Panc1 (cell line): ENCODE measurements around the gene KCNMA1. TPM values are rescaled to one million over a fixed set of nuclear protein-coding genes. Genes with fewer than 3 reads are reported as not detected.

ENCODE experiments used
- ATAC-seq: fragments of 200-7000 bp; cut with Tn5 transposase; 2 replicates; pipeline ENCODE4 v1.9.1; 2020; ENCODE audit warnings: mild to moderate bottlenecking, moderate library complexity
- BruUV-seq: library from RNA; stranded (reverse); fragments of 400-500 nt; replicated peaks from 2 replicates; lab custom pipeline; 2021; lab: Mats Ljungman, UMichigan
- CTCF ChIA-PET: fragments of 300-600 bp; sonication (Branson Sonifier 250); formaldehyde crosslinking; loops from one replicate; lab custom pipeline; 2022; ENCODE audit warnings: antibody characterized with exemption; lab: Charles Lee
- POLR2A ChIA-PET: fragments of 300-600 bp; sonication (Branson Sonifier 250); formaldehyde crosslinking; loops from one replicate; lab custom pipeline; 2022; ENCODE audit warnings: antibody characterized with exemption; lab: Charles Lee
- DNase-seq: peaks from one replicate; pipeline ENCODE4 v3.0.0-alpha.2; 2010; ENCODE audit warnings: low read depth, low spot score
- H3K27ac ChIP-seq: 2 replicates; pipeline ENCODE4 v1.5.1; 2011; ENCODE audit warnings: mild to moderate bottlenecking, low read length, inconsistent platforms
- H3K27me3 ChIP-seq: fragments of 200-500 bp; sonication (Bioruptor generic); 2 replicates; pipeline ENCODE4 v1.6.0; 2014; ENCODE audit warnings: low read length, inconsistent platforms; ENCODE audit not compliant: control insufficient read depth, insufficient read depth
- H3K36me3 ChIP-seq: fragments of 200-500 bp; sonication (Bioruptor generic); 2 replicates; pipeline ENCODE4 v1.5.1; 2014; ENCODE audit warnings: inconsistent platforms, mild to moderate bottlenecking, low read length, moderate library complexity; ENCODE audit not compliant: control insufficient read depth, insufficient read depth
- H3K4me1 ChIP-seq: 2 replicates; pipeline ENCODE4 v1.5.1; 2011; ENCODE audit warnings: inconsistent platforms, mild to moderate bottlenecking, low read length, moderate library complexity; ENCODE audit not compliant: control insufficient read depth, insufficient read depth
- H3K4me3 ChIP-seq, 2 experiments: 2 replicates each; pipeline ENCODE4 v1.5.1; 2011 to 2012; ENCODE audit warnings: low read depth in 2 of 2, low read length in 2 of 2, mild to moderate bottlenecking in 2 of 2, inconsistent platforms in 1 of 2, moderate library complexity in 1 of 2
- H3K9me3 ChIP-seq: fragments of 200-500 bp; sonication (Bioruptor generic); 2 replicates; pipeline ENCODE4 v1.5.1; 2014; ENCODE audit warnings: low read depth, mild to moderate bottlenecking, inconsistent platforms, low read length, moderate library complexity; ENCODE audit not compliant: control insufficient read depth, insufficient read depth
- POLR2AphosphoS5 ChIP-seq: IDR thresholded peaks from 2 replicates; pipeline ENCODE4 v1.6.1; 2012; ENCODE audit warnings: mild to moderate bottlenecking, low read depth, low read length, moderate library complexity
- SIN3A ChIP-seq: IDR thresholded peaks from 2 replicates; pipeline ENCODE4 v1.6.1; 2012; ENCODE audit warnings: low read depth, mild to moderate bottlenecking, low read length, moderate library complexity, borderline replicate concordance; ENCODE audit not compliant: insufficient read depth
- TCF7L2 ChIP-seq: IDR thresholded peaks from 2 replicates; pipeline ENCODE4 v1.6.1; 2011; ENCODE audit warnings: mild to moderate bottlenecking, low read depth, low read length, inconsistent platforms
- in situ Hi-C: cut with HindIII; loops from 2 replicates; pipeline ENCODE4 v1.10.0; 2016; ENCODE audit warnings: low sequenced_read_pairs, low pct_unique_long_range_greater_than_20kb
- intact Hi-C: fragments of 100-400 bp; cut with micrococcal nuclease; formaldehyde crosslinking; loops from one replicate; pipeline ENCODE4 v1.10.0; 2022; ENCODE audit not compliant: unreplicated experiment
- total RNA-seq: library from RNA; stranded (reverse); gene quantifications from one replicate; pipeline ENCODE4 v1.2.1, GENCODE V29; 2021; ENCODE audit not compliant: unreplicated experiment
- TF ChIP-seq, protein P1 (sequence below), 2 experiments: IDR thresholded peaks; 2 replicates each; pipeline ENCODE4 v1.6.1; 2011 to 2012; ENCODE audit warnings: low read depth in 2 of 2, control low read depth in 1 of 2, low read length in 1 of 2, mild to moderate bottlenecking in 1 of 2, moderate library complexity in 1 of 2; ENCODE audit not compliant: insufficient read depth in 1 of 2
- TF ChIP-seq, protein P2 (sequence below): fragments of 450-650 bp; IDR thresholded peaks from 2 replicates; pipeline ENCODE4 v1.5.1; 2017; ENCODE audit warnings: mild to moderate bottlenecking

Gene KCNMA1
- total RNA-seq, 1 experiment from 2014 or later = 91.9 TPM

DNA sequence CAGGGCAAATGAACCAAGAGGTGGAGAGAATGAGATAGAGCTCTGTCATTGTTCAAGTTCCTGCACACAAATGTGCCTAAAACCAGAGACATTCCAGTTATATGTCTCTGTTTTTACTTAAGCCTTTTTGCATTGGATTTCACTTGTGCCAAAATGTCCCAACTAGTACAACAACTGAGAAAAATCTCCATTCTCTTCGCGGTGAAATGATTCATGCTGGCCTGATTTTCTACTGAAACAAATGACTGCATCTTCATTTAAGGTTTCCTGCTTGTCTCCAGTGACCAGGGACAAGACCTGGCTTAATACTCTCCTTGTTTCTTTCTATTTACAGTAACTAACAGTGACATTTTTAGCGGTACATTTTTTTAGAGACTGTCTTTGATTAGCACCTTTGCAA lies 714.9 kb downstream of the KCNMA1 start:
- intact Hi-C loops (no loop called here), in situ Hi-C loops (no loop called here)
- BruUV-seq = no TSS peak
- H3K27ac ChIP-seq = no peak overlapping the region
- CTCF ChIA-PET = no interaction called here
- H3K4me1 ChIP-seq = no peaks in the 10 kb centered on the region
- no peaks in the 10 kb centered on the region for H3K9me3 ChIP-seq
- POLR2A ChIA-PET = no interaction called here
- no peaks in the 10 kb centered on the region for H3K27me3 ChIP-seq
- no peak for TF ChIP-seq TCF7L2
- no peak for TF ChIP-seq POLR2AphosphoS5
- TF ChIP-seq, protein P1, sequence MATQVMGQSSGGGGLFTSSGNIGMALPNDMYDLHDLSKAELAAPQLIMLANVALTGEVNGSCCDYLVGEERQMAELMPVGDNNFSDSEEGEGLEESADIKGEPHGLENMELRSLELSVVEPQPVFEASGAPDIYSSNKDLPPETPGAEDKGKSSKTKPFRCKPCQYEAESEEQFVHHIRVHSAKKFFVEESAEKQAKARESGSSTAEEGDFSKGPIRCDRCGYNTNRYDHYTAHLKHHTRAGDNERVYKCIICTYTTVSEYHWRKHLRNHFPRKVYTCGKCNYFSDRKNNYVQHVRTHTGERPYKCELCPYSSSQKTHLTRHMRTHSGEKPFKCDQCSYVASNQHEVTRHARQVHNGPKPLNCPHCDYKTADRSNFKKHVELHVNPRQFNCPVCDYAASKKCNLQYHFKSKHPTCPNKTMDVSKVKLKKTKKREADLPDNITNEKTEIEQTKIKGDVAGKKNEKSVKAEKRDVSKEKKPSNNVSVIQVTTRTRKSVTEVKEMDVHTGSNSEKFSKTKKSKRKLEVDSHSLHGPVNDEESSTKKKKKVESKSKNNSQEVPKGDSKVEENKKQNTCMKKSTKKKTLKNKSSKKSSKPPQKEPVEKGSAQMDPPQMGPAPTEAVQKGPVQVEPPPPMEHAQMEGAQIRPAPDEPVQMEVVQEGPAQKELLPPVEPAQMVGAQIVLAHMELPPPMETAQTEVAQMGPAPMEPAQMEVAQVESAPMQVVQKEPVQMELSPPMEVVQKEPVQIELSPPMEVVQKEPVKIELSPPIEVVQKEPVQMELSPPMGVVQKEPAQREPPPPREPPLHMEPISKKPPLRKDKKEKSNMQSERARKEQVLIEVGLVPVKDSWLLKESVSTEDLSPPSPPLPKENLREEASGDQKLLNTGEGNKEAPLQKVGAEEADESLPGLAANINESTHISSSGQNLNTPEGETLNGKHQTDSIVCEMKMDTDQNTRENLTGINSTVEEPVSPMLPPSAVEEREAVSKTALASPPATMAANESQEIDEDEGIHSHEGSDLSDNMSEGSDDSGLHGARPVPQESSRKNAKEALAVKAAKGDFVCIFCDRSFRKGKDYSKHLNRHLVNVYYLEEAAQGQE (IDR thresholded peaks at IDR 0.05; ENCODE audit: insufficient read depth in 1 of 2, low read depth in 2 of 2, low read length in 1 of 2) = no peak
- TF ChIP-seq SIN3A = no peak
- TF ChIP-seq, protein P2, sequence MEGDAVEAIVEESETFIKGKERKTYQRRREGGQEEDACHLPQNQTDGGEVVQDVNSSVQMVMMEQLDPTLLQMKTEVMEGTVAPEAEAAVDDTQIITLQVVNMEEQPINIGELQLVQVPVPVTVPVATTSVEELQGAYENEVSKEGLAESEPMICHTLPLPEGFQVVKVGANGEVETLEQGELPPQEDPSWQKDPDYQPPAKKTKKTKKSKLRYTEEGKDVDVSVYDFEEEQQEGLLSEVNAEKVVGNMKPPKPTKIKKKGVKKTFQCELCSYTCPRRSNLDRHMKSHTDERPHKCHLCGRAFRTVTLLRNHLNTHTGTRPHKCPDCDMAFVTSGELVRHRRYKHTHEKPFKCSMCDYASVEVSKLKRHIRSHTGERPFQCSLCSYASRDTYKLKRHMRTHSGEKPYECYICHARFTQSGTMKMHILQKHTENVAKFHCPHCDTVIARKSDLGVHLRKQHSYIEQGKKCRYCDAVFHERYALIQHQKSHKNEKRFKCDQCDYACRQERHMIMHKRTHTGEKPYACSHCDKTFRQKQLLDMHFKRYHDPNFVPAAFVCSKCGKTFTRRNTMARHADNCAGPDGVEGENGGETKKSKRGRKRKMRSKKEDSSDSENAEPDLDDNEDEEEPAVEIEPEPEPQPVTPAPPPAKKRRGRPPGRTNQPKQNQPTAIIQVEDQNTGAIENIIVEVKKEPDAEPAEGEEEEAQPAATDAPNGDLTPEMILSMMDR = no peak
- no peaks in the 10 kb centered on the region for H3K36me3 ChIP-seq
- ATAC-seq (no peak), DNase-seq (no peak)
- no peak overlapping the region for H3K4me3 ChIP-seq

DNA sequence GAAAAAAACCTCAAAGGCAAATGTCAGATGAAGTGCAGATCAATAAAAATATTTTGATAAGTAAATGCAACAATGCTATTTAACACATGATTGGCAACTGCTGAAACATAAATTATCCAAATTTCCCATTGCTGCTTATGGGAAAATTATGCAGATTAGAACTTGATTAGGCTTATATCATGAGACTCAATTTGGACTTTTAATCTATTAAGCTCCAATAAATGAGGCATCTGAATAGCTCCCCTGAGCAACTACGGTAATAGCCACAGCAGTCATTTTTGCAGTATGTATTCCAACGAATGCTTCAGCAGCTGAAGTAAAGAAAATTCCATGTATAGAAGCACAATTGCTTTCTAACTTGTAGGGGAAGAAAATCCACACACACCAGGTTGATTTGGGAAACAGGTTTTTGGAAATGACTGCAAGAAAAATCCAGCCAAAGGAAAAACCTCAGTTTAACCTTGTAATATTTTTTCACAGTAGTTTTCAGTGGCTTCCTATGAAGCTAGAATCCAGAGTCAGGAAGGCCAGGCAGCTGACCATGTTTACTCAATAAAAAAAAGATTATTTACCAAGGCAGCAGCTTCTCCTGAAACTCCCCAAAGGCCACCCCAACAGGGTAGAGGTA lies 716.1 kb downstream of the KCNMA1 start:
- no peaks in the 10 kb centered on the region for H3K27me3 ChIP-seq
- H3K9me3 ChIP-seq = no peaks in the 10 kb centered on the region
- BruUV-seq = no TSS peak
- POLR2A ChIA-PET = no interaction called here
- H3K4me1 ChIP-seq = no peaks in the 10 kb centered on the region
- CTCF ChIA-PET = no interaction called here
- DNase-seq (no peak), ATAC-seq (no peak)
- in situ Hi-C loops (no loop called here), intact Hi-C loops (no loop called here)
- no peaks in the 10 kb centered on the region for H3K36me3 ChIP-seq
- TF ChIP-seq, protein P1 (IDR thresholded peaks at IDR 0.05; ENCODE audit: insufficient read depth in 1 of 2, low read depth in 2 of 2, low read length in 1 of 2) = no peak
- TF ChIP-seq, protein P2 = no peak
- TF ChIP-seq SIN3A (no peak), POLR2AphosphoS5 (no peak)
- H3K27ac ChIP-seq = no peak overlapping the region
- no peak overlapping the region for H3K4me3 ChIP-seq
